ENCODE data around the gene THSD4.
A peak's percentile ranks its signal among the peaks of the same experiment; 100 is the strongest.
"Not testable (repeated sequence)": the region's sequence is repeated elsewhere in the genome, so short reads cannot be mapped to it uniquely, and the experiment has no call there.

Gene THSD4

DNA sequence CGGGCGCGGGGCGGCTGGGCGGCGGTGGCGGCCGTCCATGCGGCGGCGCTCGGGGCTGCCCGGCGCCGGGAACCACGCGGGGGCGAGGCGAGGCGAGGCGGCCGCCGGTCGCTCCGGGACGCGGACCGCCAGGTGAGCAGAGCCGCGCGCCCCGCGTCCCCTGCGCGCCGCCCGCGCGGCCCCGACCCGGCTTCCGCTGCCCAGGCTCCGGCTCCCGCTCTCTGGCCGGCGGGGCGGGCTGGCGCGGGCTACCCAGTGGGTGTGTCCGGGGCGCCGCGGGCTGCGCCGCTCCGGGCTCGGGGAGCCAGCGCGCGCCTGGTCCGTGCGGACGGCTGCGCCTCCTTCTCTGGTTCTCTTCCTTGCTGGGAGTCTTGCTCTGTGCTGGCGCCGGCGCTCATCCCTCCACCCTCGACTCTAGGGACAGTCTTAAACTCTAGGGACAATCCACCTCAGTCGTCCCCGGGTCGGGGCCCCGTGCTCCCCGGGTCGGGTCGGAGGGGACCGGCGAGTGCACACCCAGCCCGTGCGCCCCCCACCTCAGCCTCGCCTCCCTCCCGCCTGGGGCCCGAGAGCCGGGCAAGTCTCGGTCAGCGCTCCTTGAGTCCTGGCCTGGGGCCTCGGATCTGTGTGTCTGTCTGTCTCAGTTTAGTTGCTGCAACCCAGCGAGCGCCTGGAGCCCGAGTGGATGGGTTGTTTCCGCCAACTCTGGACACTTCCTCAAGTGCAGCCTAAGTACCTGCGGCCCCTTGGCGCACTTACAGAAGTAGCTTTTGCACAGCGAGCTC, 488 bp downstream of the THSD4 start:
- TF ChIP-seq POLR2A (IDR thresholded peaks at IDR 0.05; ENCODE audit: low read depth, low read length) (no peak), POLR2AphosphoS5 (IDR thresholded peaks at IDR 0.05; ENCODE audit: low read depth, low read length) (no peak), TAF1 (IDR thresholded peaks at IDR 0.05; ENCODE audit: borderline replicate concordance, low read depth, low read length) (no peak)
- FAIRE-seq = no peak
- DNase-seq (ENCODE audit: insufficient read length) = peak; percentile 44

GRCh38 chr15:71116366-71116765, 1.1 kb downstream of the THSD4 start:
- TF ChIP-seq TAF1 (IDR thresholded peaks at IDR 0.05; ENCODE audit: borderline replicate concordance, low read depth, low read length) = no peak
- TF ChIP-seq POLR2A (IDR thresholded peaks at IDR 0.05; ENCODE audit: low read depth, low read length) = no peak
- TF ChIP-seq POLR2AphosphoS5 (IDR thresholded peaks at IDR 0.05; ENCODE audit: low read depth, low read length) = no peak
- DNase-seq (ENCODE audit: insufficient read length) (no peak), FAIRE-seq (no peak)

DNA sequence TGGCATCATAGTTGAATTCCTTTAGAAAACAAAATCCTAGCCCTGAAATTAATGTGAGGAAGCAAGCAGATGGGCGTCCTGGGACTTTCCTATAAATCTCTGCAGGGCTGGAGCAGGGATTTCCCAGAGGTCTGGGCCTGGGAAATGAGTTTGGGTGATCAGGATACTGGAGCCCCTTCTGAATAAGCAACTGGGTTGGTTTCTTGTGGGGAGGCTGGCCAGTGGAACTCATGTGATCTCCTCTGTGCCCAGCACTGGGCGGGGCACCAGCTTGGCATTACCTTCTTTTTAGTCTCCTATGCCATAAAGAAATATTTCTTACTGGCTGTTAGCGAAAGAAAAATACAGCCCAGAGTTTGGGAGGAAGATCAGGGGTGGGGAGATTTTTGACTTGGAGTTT, 1.7 kb downstream of the THSD4 start:
- DNase-seq (ENCODE audit: insufficient read length) (no peak), FAIRE-seq (no peak)
- TF ChIP-seq POLR2A (IDR thresholded peaks at IDR 0.05; ENCODE audit: low read depth, low read length) (no peak), TAF1 (IDR thresholded peaks at IDR 0.05; ENCODE audit: borderline replicate concordance, low read depth, low read length) (no peak), POLR2AphosphoS5 (IDR thresholded peaks at IDR 0.05; ENCODE audit: low read depth, low read length) (no peak)

DNA sequence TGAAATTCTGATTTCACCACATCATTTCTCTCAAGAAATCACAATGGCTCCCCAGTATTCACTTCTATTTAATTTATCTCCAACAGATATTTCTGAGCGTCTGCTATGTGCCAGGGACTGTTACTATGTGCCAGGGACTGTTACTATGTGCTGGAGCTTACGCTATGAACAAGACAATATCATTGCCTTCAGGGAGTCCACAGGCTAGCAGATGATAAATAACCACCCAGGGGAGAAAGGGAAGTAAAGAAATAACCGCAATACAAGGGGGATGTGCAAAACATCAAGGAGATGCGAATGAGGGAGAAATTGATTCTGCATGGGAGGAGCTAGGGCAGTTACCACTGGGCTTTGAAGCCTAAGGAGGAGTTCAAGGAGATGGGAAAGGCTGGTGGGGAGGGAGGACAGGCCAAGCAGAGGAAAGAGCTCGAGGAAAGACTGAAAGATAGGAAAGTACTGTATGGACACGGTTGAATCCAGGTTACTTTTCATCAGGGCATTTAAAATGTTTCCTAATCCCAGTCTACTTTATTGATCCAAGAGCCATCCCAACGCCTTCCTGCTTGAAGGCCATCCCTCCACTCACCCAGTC, 2.5 kb downstream of the THSD4 start:
- DNase-seq (ENCODE audit: insufficient read length) (no peak), FAIRE-seq (peak; percentile 54)
- TF ChIP-seq POLR2AphosphoS5 (IDR thresholded peaks at IDR 0.05; ENCODE audit: low read depth, low read length) (no peak), POLR2A (IDR thresholded peaks at IDR 0.05; ENCODE audit: low read depth, low read length) (no peak), TAF1 (IDR thresholded peaks at IDR 0.05; ENCODE audit: borderline replicate concordance, low read depth, low read length) (no peak)

GRCh38 chr15:71118345-71118744, 3.1 kb downstream of the THSD4 start:
- TF ChIP-seq TAF1 (IDR thresholded peaks at IDR 0.05; ENCODE audit: borderline replicate concordance, low read depth, low read length) (no peak), POLR2AphosphoS5 (IDR thresholded peaks at IDR 0.05; ENCODE audit: low read depth, low read length) (no peak), POLR2A (IDR thresholded peaks at IDR 0.05; ENCODE audit: low read depth, low read length) (no peak)
- DNase-seq (ENCODE audit: insufficient read length) (no peak), FAIRE-seq (no peak)

DNA sequence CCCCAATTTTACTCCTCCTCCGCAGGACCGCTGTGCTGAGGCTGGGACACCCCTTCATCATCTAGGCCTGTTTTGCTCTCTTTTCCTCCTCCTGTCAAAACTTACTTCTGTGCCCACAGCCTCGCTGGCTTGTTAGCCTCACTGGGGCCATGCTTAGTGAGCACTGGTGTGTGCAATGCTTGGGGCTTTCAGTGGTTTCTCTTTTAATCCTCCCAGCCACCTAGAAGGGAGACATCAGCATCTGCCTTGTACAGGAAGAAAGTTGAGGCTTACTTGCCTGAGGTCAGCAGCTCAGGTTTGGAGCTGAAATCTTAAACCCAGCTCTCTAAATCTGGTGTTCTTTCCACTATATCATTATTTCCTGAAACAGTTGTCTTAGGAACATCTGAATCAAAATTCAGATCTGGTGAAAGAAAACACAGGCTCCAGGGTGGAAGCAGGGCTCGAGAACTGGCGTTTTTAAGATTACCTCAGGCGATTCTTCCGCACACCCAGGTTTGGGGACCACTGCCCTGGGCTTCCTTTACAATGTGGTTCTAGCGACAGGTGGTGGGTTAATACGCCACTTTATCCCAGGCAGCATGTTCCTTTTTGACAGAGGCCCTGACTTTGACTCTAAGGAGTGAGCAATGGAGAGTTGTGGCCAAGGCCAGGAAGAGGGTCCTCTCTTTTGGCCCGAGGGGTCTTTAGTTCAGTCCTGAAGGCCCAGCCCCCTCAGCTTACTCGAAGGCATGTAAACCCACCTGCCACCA, 3.8 kb downstream of the THSD4 start:
- TF ChIP-seq TAF1 (IDR thresholded peaks at IDR 0.05; ENCODE audit: borderline replicate concordance, low read depth, low read length) = no peak
- FAIRE-seq = no peak
- no peak for DNase-seq (ENCODE audit: insufficient read length)

DNA sequence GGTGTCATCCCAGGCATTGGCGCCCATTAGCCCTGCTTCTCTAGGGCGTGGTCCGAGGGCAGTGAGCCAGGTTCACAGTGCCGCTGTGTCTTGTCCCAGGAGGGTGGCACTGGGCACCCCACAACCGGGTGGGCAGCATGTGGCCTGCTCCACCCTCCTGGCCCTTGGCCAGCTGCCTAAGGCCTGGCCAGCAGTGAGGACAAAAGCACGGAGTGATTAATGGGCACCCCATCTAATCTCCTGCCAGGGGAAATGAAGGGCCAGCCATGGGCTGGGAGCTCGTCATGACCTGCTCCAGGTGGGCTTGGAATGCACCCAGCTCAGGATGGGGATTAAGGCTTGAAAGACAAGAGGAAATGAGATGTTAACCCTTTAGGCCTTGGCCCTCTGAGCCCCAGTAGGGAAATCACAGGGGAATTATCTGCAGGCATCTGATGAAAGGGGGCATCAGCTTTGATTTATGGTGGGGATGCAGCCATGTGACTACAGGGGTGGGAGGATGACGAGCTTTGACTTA, 5.2 kb downstream of the THSD4 start:
- TF ChIP-seq POLR2A (IDR thresholded peaks at IDR 0.05; ENCODE audit: low read depth, low read length) = no peak
- TF ChIP-seq POLR2AphosphoS5 (IDR thresholded peaks at IDR 0.05; ENCODE audit: low read depth, low read length) = no peak
- no peak for TF ChIP-seq TAF1 (IDR thresholded peaks at IDR 0.05; ENCODE audit: borderline replicate concordance, low read depth, low read length)
- DNase-seq (ENCODE audit: insufficient read length) (no peak), FAIRE-seq (no peak)

DNA sequence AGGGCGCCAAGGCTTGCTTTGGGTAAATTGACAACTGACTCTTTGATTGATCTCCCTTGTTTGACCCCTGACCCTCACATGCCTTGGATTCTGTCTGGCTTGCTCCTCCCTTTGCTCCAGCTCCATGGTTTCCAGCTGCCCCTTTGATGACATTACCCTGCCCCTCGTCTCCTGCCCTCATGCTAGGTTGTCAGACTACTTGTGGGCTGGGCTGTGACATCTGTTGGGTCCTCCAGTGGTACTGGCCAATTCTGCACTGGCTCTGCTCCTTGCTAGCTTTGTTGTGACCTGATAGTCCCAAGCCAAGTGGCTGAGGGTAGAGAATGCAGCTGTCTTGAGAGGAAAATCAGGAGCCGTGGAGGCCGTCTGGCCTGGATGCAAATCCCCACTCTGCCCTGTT, 6.2 kb downstream of the THSD4 start:
- DNase-seq (ENCODE audit: insufficient read length) (no peak), FAIRE-seq (no peak)
- TF ChIP-seq POLR2AphosphoS5 (IDR thresholded peaks at IDR 0.05; ENCODE audit: low read depth, low read length) = no peak
- no peak for TF ChIP-seq POLR2A (IDR thresholded peaks at IDR 0.05; ENCODE audit: low read depth, low read length)
- TF ChIP-seq TAF1 (IDR thresholded peaks at IDR 0.05; ENCODE audit: borderline replicate concordance, low read depth, low read length) = no peak

DNA sequence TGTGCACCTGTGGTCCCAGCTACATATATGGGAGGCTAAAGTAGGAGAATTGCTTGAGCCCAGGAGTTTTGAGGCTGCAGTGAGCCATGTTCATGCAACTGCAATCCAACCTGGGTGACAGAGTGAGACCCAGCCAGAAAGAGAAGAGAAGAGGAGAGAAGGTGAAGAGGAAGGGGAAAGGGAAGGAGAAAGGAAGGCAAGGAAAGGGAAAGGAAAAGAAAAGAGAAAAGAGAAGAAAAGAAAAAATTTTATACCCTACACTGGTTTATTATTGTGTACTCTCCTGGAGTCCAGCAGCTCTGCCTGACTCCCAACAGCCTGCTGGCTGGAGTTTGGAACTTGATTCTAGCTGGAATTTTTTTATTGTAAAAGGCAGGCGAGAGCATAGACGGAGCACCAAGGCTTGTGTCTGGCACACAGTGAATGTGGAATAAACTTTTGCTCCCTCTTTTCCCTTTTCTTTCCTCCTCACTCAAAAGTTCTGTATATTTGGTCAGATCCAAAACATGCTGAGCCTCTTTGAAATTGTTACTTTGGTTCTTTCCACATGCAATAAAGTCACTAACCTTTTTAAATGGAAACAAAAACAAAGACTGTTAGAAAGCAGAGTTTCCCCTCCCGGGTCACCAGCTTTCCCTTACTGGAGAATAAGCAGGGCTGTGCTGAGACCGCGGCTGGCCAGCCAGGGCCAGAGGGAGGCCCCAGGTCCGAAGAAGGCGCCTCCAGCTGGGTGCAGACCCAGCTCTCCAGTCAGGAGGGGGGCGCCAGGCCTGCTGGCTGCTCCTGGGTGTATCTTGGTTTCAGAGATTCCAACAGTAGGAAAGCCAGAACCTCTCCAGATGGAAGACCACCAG, 9.9 kb downstream of the THSD4 start:
- DNase-seq (ENCODE audit: insufficient read length) (no peak), FAIRE-seq (no peak)
- TF ChIP-seq POLR2A (IDR thresholded peaks at IDR 0.05; ENCODE audit: low read depth, low read length) = no peak
- TF ChIP-seq TAF1 (IDR thresholded peaks at IDR 0.05; ENCODE audit: borderline replicate concordance, low read depth, low read length) = no peak
- no peak for TF ChIP-seq POLR2AphosphoS5 (IDR thresholded peaks at IDR 0.05; ENCODE audit: low read depth, low read length)

GRCh38 chr15:71125831-71126450, 10.7 kb downstream of the THSD4 start:
- DNase-seq (ENCODE audit: insufficient read length) = no peak
- FAIRE-seq = no peak
- no peak for TF ChIP-seq TAF1 (IDR thresholded peaks at IDR 0.05; ENCODE audit: borderline replicate concordance, low read depth, low read length)

DNA sequence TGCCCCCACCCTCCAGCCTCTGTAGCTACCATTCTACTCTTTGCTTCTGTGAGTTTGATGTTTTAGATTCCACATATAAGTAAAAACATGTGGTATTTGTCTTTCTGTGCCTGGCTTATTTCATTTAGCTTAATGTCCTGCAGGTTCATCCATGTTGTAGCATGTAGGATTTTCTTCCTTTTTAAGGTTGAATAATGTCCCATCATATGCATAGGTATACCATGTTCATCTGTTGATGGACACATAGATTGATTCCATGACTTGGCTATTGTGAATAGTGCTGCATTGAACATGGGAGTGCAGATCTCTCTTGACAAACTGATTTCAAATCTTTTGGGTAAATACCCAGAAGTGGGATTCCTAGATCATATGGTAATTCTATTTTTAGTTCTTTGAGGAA, 11.8 kb downstream of the THSD4 start:
- DNase-seq (ENCODE audit: insufficient read length) = no peak
- TF ChIP-seq TAF1 (IDR thresholded peaks at IDR 0.05; ENCODE audit: borderline replicate concordance, low read depth, low read length) (no peak), POLR2AphosphoS5 (IDR thresholded peaks at IDR 0.05; ENCODE audit: low read depth, low read length) (no peak), POLR2A (IDR thresholded peaks at IDR 0.05; ENCODE audit: low read depth, low read length) (no peak)
- FAIRE-seq = no peak

DNA sequence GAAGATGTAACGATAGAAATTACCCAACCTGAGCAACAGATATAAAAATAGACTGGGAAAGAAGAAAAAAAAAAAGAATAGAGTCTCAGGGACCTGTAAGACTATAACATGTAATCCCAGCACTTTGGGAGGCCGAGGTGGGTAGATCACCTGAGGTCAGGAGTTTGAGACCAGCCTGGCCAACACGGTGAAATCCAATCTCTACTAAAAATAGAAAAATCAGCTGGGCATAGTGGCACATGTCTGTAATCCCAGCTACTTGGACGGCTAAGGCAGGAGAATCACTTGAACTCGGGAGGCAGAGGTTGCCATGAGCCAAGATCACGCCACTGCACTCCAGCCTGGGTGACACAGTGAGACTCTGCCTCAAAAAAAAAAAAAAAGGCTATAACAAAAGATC, 12.9 kb downstream of the THSD4 start:
- FAIRE-seq; DNase-seq (ENCODE audit: insufficient read length): not testable (repeated sequence)
